Measurements from ENCODE around the gene MRPL51. TPM values are rescaled to one million over a fixed set of nuclear protein-coding genes. Genes with fewer than 3 reads are reported as not detected.
A peak's percentile ranks its signal among the peaks of the same experiment; 100 is the strongest.

MRPL51 gene
- total and polyA plus RNA-seq, 10 of the 15 experiments (the other 5 are each of a cell fraction or from before 2014, with no cell fraction given) = 137 to 1,202 (median 267) TPM

- TF ChIP-seq ZBTB33 (IDR thresholded peaks at IDR 0.05) = no peak
- TF ChIP-seq SRF (IDR thresholded peaks at IDR 0.05; ENCODE audit: low read depth in 2 of 2, low read length in 2 of 2) = peak in 1 of 2 experiments; percentile 53; a peak in 1 of 4 replicates
- peak; percentile 90 for TF ChIP-seq TAF1 (IDR thresholded peaks at IDR 0.05; ENCODE audit: borderline replicate concordance, low read depth, low read length)
- peak; percentile 91 for TF ChIP-seq SMAD1 (IDR thresholded peaks at IDR 0.05; ENCODE audit: low read depth, partially characterized antibody)
- no peak for TF ChIP-seq ASH2L (IDR thresholded peaks at IDR 0.05; ENCODE audit: borderline replicate concordance, low read depth)
- TF ChIP-seq YY1 (IDR thresholded peaks at IDR 0.05; ENCODE audit: low read depth, low read length) = peak; percentile 24
- TF ChIP-seq ZNF622 (IDR thresholded peaks at IDR 0.05) = no peak
- TF ChIP-seq IRF5 (IDR thresholded peaks at IDR 0.05; ENCODE audit: borderline replicate concordance) = no peak
- 0 out of 2 replicates have a peak, but pooled peaks have one; percentile 52 for TF ChIP-seq NR2C1 (IDR thresholded peaks at IDR 0.05)
- TF ChIP-seq POLR2AphosphoS2 (IDR thresholded peaks at IDR 0.05; ENCODE audit: low read depth, low read length) = peak; percentile 100
- TF ChIP-seq ZNF384 (IDR thresholded peaks at IDR 0.05; ENCODE audit: borderline replicate concordance, low read depth, low read length) = peak; percentile 96
- no peak for TF ChIP-seq MYB (IDR thresholded peaks at IDR 0.05; ENCODE audit: borderline replicate concordance, low read depth, low read length)
- peak; percentile 99 for TF ChIP-seq POLR2AphosphoS5 (IDR thresholded peaks at IDR 0.05; ENCODE audit: low read length)
- TF ChIP-seq SREBF1 (IDR thresholded peaks at IDR 0.05; ENCODE audit: low read length) = no peak
- peak; percentile 55 for TF ChIP-seq BCL3 (IDR thresholded peaks at IDR 0.05; ENCODE audit: borderline replicate concordance, insufficient read depth, low read depth, low read length, poor library complexity, severe bottlenecking)
- no peak for TF ChIP-seq NFIC (IDR thresholded peaks at IDR 0.05; ENCODE audit: low read depth, low read length)
- TF ChIP-seq E2F8 (IDR thresholded peaks at IDR 0.05; ENCODE audit: low read depth, partially characterized antibody) = peak; percentile 77
- TF ChIP-seq ATF3 (IDR thresholded peaks at IDR 0.05; ENCODE audit: borderline replicate concordance, extremely low read depth, low read depth, low read length) = no peak
- TF ChIP-seq SIX5 (IDR thresholded peaks at IDR 0.05; ENCODE audit: low read depth, low read length, severe bottlenecking) = no peak
- no peak for TF ChIP-seq IRF3 (IDR thresholded peaks at IDR 0.05)
These were observed 41.0 kb upstream of the MRPL51 start, which contains the start of gene GAPDH (continued) for GRCh38 chr12:6533923-6534694.

All from GM12878 (cell line).